ENCODE data around the gene STK32B.
"Not testable (repeated sequence)": the region's sequence is repeated elsewhere in the genome, so short reads cannot be mapped to it uniquely, and the experiment has no call there.

STK32B gene

GRCh38 chr4:5266991-5267390 is 215.7 kb downstream of the STK32B start:
- DNase-seq (ENCODE audit: low read depth): no peak

GRCh38 chr4:5267408-5267807 is 216.1 kb downstream of the STK32B start:
- no peak for DNase-seq (ENCODE audit: low read depth)

- DNase-seq (ENCODE audit: low read depth): no peak
Measured at GRCh38 chr4:5276475-5277075, 225.3 kb downstream of the STK32B start.

GRCh38 chr4:5277079-5277478 is 225.8 kb downstream of the STK32B start:
- no peak for DNase-seq (ENCODE audit: low read depth)

- no peak for DNase-seq (ENCODE audit: low read depth)
Measured at GRCh38 chr4:5278213-5278612, 226.9 kb downstream of the STK32B start.

GRCh38 chr4:5280069-5280468 is 228.8 kb downstream of the STK32B start:
- not testable (repeated sequence) for DNase-seq (ENCODE audit: low read depth)

GRCh38 chr4:5280828-5281227 is 229.5 kb downstream of the STK32B start:
- no peak for DNase-seq (ENCODE audit: low read depth)

GRCh38 chr4:5283837-5284236 is 232.6 kb downstream of the STK32B start:
- DNase-seq (ENCODE audit: low read depth): no peak

GRCh38 chr4:5284517-5284916 is 233.2 kb downstream of the STK32B start:
- no peak for DNase-seq (ENCODE audit: low read depth)

- no peak for DNase-seq (ENCODE audit: low read depth)
Measured at GRCh38 chr4:5292101-5292500, 240.8 kb downstream of the STK32B start.

- DNase-seq (ENCODE audit: low read depth): not testable (repeated sequence)
Measured at GRCh38 chr4:5298000-5298787, 246.9 kb downstream of the STK32B start.

GRCh38 chr4:5300283-5300682 is 249.0 kb downstream of the STK32B start:
- no peak for DNase-seq (ENCODE audit: low read depth)

- no peak for DNase-seq (ENCODE audit: low read depth)
Measured at GRCh38 chr4:5307928-5308327, 256.6 kb downstream of the STK32B start.

- no peak for DNase-seq (ENCODE audit: low read depth)
Measured at GRCh38 chr4:5322321-5322720, 271.0 kb downstream of the STK32B start.

- DNase-seq (ENCODE audit: low read depth): no peak
Measured at GRCh38 chr4:5330339-5330989, 279.2 kb downstream of the STK32B start.

- no peak for DNase-seq (ENCODE audit: low read depth)
Measured at GRCh38 chr4:5337731-5338130, 286.5 kb downstream of the STK32B start.

- no peak for DNase-seq (ENCODE audit: low read depth)
Measured at GRCh38 chr4:5338531-5338930, 287.3 kb downstream of the STK32B start.

- no peak for DNase-seq (ENCODE audit: low read depth)
Measured at GRCh38 chr4:5340991-5341451, 289.7 kb downstream of the STK32B start.

GRCh38 chr4:5341526-5341925 is 290.2 kb downstream of the STK32B start:
- no peak for DNase-seq (ENCODE audit: low read depth)

GRCh38 chr4:5355846-5356245 is 304.6 kb downstream of the STK32B start:
- no peak for DNase-seq (ENCODE audit: low read depth)

- DNase-seq (ENCODE audit: low read depth): no peak
Measured at GRCh38 chr4:5357870-5358269, 306.6 kb downstream of the STK32B start.

GRCh38 chr4:5361968-5362367 is 310.7 kb downstream of the STK32B start:
- DNase-seq (ENCODE audit: low read depth): no peak

- no peak for DNase-seq (ENCODE audit: low read depth)
Measured at GRCh38 chr4:5364406-5364805, 313.1 kb downstream of the STK32B start.
